Mesothelial cell of epicardium (in vitro differentiated cells): ENCODE results near the gene BPHL. TPM values are rescaled to one million over a fixed set of nuclear protein-coding genes. Genes with fewer than 3 reads are reported as not detected.
"Not testable (repeated sequence)": the region's sequence is repeated elsewhere in the genome, so short reads cannot be mapped to it uniquely, and the experiment has no call there.

Experiments
- DNase-seq, 2 experiments: peaks; one replicate each; pipeline ENCODE4 v3.0.0; 2021; ENCODE audit warnings: low spot score in 2 of 2; ENCODE audit not compliant: unreplicated experiment in 2 of 2
- H3K27ac Mint-ChIP-seq: 2 replicates; pipeline ENCODE4 v1.8.0; 2021; ENCODE audit warnings: mixed read lengths
- H3K27me3 Mint-ChIP-seq: 2 replicates; pipeline ENCODE4 v1.8.0; 2021; ENCODE audit warnings: low read depth, mixed read lengths
- H3K36me3 Mint-ChIP-seq: 2 replicates; pipeline ENCODE4 v1.8.0; 2021; ENCODE audit warnings: mixed read lengths
- H3K4me1 Mint-ChIP-seq: 2 replicates; pipeline ENCODE4 v1.8.0; 2021; ENCODE audit warnings: mixed read lengths
- H3K4me3 Mint-ChIP-seq: 2 replicates; pipeline ENCODE4 v1.8.0; 2021; ENCODE audit warnings: mild to moderate bottlenecking, moderate library complexity, mixed read lengths
- H3K9me3 Mint-ChIP-seq: 2 replicates; pipeline ENCODE4 v1.8.0; 2021; ENCODE audit warnings: mixed read lengths
- CTCF ChIP-seq: fragments of 200-600 bp; sonication (generic); IDR thresholded peaks from one replicate; pipeline ENCODE4 v1.5.0; 2021; ENCODE audit warnings: antibody characterized with exemption; ENCODE audit not compliant: unreplicated experiment
- total RNA-seq: library from RNA; stranded (reverse); gene quantifications from 3 replicates; pipeline ENCODE4 v1.2.1, GENCODE V29; 2021

Gene BPHL
- total RNA-seq, 1 donor from 2014 or later = 49.2 TPM

- Mint-ChIP-seq H3K27ac (no peak overlapping the region), H3K4me1 (peaks cover 6% of the 10 kb centered on the region), H3K27me3 (no peaks in the 10 kb centered on the region), H3K9me3 (peaks cover 3% of the 10 kb centered on the region), H3K36me3 (peaks cover 35% of the 10 kb centered on the region), H3K4me3 (no peak overlapping the region)
- no peak for TF ChIP-seq CTCF
- DNase-seq = no peak
These were observed 42.2 kb upstream of the BPHL start for GRCh38 chr6:3076320-3076719.

- TF ChIP-seq CTCF = no peak
- Mint-ChIP-seq H3K4me1 (peaks cover 6% of the 10 kb centered on the region), H3K36me3 (peaks cover 42% of the 10 kb centered on the region), H3K27me3 (no peaks in the 10 kb centered on the region), H3K4me3 (no peak overlapping the region), H3K27ac (no peak overlapping the region), H3K9me3 (peaks cover 3% of the 10 kb centered on the region)
- no peak for DNase-seq
These were observed 41.1 kb upstream of the BPHL start for GRCh38 chr6:3077430-3077829.

- not testable (repeated sequence) for DNase-seq, H3K9me3 Mint-ChIP-seq, H3K4me1 Mint-ChIP-seq, H3K27ac Mint-ChIP-seq, H3K4me3 Mint-ChIP-seq, H3K27me3 Mint-ChIP-seq
- peaks cover 55% of the 10 kb centered on the region for H3K36me3 Mint-ChIP-seq
These were observed 39.6 kb upstream of the BPHL start for GRCh38 chr6:3078952-3079351.

- no peak for TF ChIP-seq CTCF
- Mint-ChIP-seq H3K9me3 (peaks cover 3% of the 10 kb centered on the region), H3K4me3 (no peak overlapping the region), H3K4me1 (peaks cover 6% of the 10 kb centered on the region), H3K27me3 (no peaks in the 10 kb centered on the region), H3K27ac (no peak overlapping the region), H3K36me3 (peaks cover 61% of the 10 kb centered on the region)
- no peak for DNase-seq
These were observed 38.8 kb upstream of the BPHL start for GRCh38 chr6:3079682-3080081.

- Mint-ChIP-seq H3K9me3 (peaks cover 8% of the 10 kb centered on the region), H3K4me3 (no peak overlapping the region), H3K36me3 (peaks cover 76% of the 10 kb centered on the region), H3K4me1 (peaks cover 3% of the 10 kb centered on the region), H3K27me3 (no peaks in the 10 kb centered on the region), H3K27ac (no peak overlapping the region)
- no peak for TF ChIP-seq CTCF
- DNase-seq = no peak
These were observed 36.6 kb upstream of the BPHL start for GRCh38 chr6:3081960-3082359.

- Mint-ChIP-seq H3K9me3 (peaks cover 5% of the 10 kb centered on the region), H3K27ac (no peak overlapping the region), H3K36me3 (peaks cover 78% of the 10 kb centered on the region), H3K27me3 (no peaks in the 10 kb centered on the region), H3K4me1 (peaks cover 15% of the 10 kb centered on the region), H3K4me3 (no peak overlapping the region)
- TF ChIP-seq CTCF = no peak
- no peak for DNase-seq
These were observed 33.4 kb upstream of the BPHL start for GRCh38 chr6:3085074-3085473.
